Measurements from ENCODE around the gene SPATS2L. TPM values are rescaled to one million over a fixed set of nuclear protein-coding genes. Genes with fewer than 3 reads are reported as not detected.

The SPATS2L gene
- total and polyA plus RNA-seq, 2 of the 13 experiments (the other 11 are each of a cell fraction or from before 2014, with no cell fraction given) = 154 to 212 TPM

GRCh38 chr2:200449149-200449548 is 142.7 kb downstream of the SPATS2L start:
- Histone ChIP-seq H3K79me2 (ENCODE audit: insufficient read depth, low read length) (no peaks in the 10 kb centered on the region), H3K4me3 (replicated peaks in 1 of 3; ENCODE audit: insufficient read depth in 1 of 3, low read depth in 2 of 3, low read length in 3 of 3) (no peak overlapping the region), H3K36me3 (replicated peaks in 1 of 2; ENCODE audit: control insufficient read depth in 1 of 2, insufficient read depth in 2 of 2, low read length in 2 of 2) (peaks cover 39 to 86% of the 10 kb centered on the region in 2 experiments), H3K9me3 (ENCODE audit: low read length) (no peaks in the 10 kb centered on the region), H3K27ac (ENCODE audit: extremely low read length, insufficient read depth, low read length) (no peak overlapping the region), H3K27me3 (ENCODE audit: control insufficient read depth in 1 of 2, insufficient read depth in 2 of 2, low read length in 2 of 2) (no peaks in the 10 kb centered on the region), H4K20me1 (ENCODE audit: insufficient read depth, low read length) (no peaks in the 10 kb centered on the region), H3K4me1 (ENCODE audit: insufficient read depth, low read length) (no peaks in the 10 kb centered on the region), H3K4me2 (ENCODE audit: low read depth, low read length) (no peak overlapping the region), H3K9ac (ENCODE audit: insufficient read depth, low read depth, low read length) (no peak overlapping the region), H2AFZ (ENCODE audit: low read length) (no peak overlapping the region)
- peak; percentile 54 for TF ChIP-seq RBM22 (optimal IDR thresholded peaks at IDR 0.05; ENCODE audit: low read length)
- TF ChIP-seq ZNF775 (CRISPR knock-in tag; IDR thresholded peaks at IDR 0.05; ENCODE audit: borderline replicate concordance) = no peak
- TF ChIP-seq ASH2L (IDR thresholded peaks at IDR 0.05; ENCODE audit: insufficient read length, low read depth, low read length) = no peak
- ATAC-seq (no peak), DNase-seq (ENCODE audit: low spot score) (no peak), FAIRE-seq (no peak)
- 98% methylated on average over 4 of the region's 4 CpGs for WGBS (ENCODE audit: low lambda C conversion rate)
- ChIA-PET CTCF (ENCODE audit: low intra/inter-chr PET ratio, low total read pairs) (no interaction called here), POLR2A (no interaction called here)
- intact Hi-C loops (cut with micrococcal nuclease; ENCODE audit: unreplicated experiment) = no loop called here
- BruUV-seq (replicated peaks) = TSS peak; percentile 10
- in situ Hi-C loops (cut with HindIII; ENCODE audit: extremely low pct_ligation_motif_present, low pct_unique_long_range_greater_than_20kb) = no loop called here

DNA sequence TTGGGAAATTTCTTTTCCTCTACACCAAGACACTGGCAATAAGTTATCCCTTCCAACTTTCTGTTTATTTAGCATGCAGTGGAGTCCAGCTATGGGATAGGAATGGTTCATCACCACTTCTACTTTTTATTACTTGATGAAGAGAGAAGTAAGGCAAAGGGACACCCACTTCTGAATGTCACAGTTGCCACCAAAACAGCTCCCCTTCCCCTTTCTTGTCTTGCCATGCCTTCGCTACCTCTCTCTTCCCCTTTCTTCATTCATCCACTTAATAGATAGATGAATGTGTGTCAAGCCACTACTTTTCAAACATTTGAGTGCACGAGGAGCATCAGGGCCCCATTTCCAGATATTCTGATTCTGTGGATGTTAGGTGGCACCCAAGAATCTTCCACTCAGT is 143.8 kb downstream of the SPATS2L start:
- ATAC-seq = no peak
- no peak overlapping the region for H3K4me3 ChIP-seq (replicated peaks in 1 of 3; ENCODE audit: insufficient read depth in 1 of 3, low read depth in 2 of 3, low read length in 3 of 3)
- H3K27ac ChIP-seq (ENCODE audit: extremely low read length, insufficient read depth, low read length) = no peak overlapping the region
- H4K20me1 ChIP-seq (ENCODE audit: insufficient read depth, low read length) = no peaks in the 10 kb centered on the region
- no peaks in the 10 kb centered on the region for H3K79me2 ChIP-seq (ENCODE audit: insufficient read depth, low read length)
- POLR2A ChIA-PET = no interaction called here
- DNase-seq (ENCODE audit: low spot score) = no peak
- no peaks in the 10 kb centered on the region for H3K4me1 ChIP-seq (ENCODE audit: insufficient read depth, low read length)
- H3K4me2 ChIP-seq (ENCODE audit: low read depth, low read length) = no peak overlapping the region
- intact Hi-C loops (cut with micrococcal nuclease; ENCODE audit: unreplicated experiment) = no loop called here
- H3K27me3 ChIP-seq (ENCODE audit: control insufficient read depth in 1 of 2, insufficient read depth in 2 of 2, low read length in 2 of 2) = no peaks in the 10 kb centered on the region
- H3K9ac ChIP-seq (ENCODE audit: insufficient read depth, low read depth, low read length) = no peak overlapping the region
- CTCF ChIA-PET (ENCODE audit: low intra/inter-chr PET ratio, low total read pairs) = no interaction called here
- H2AFZ ChIP-seq (ENCODE audit: low read length) = no peak overlapping the region
- no peak for FAIRE-seq
- in situ Hi-C loops (cut with HindIII; ENCODE audit: extremely low pct_ligation_motif_present, low pct_unique_long_range_greater_than_20kb) = no loop called here
- no peaks in the 10 kb centered on the region for H3K9me3 ChIP-seq (ENCODE audit: low read length)
- BruUV-seq (replicated peaks) = no TSS peak
- no peak for TF ChIP-seq ZNF496 (CRISPR knock-in tag; IDR thresholded peaks at IDR 0.05; ENCODE audit: insufficient replicate concordance)
- TF ChIP-seq RBM22 (optimal IDR thresholded peaks at IDR 0.05; ENCODE audit: low read length) = peak; percentile 42
- H3K36me3 ChIP-seq (replicated peaks in 1 of 2; ENCODE audit: control insufficient read depth in 1 of 2, insufficient read depth in 2 of 2, low read length in 2 of 2) = peaks cover 34 to 85% of the 10 kb centered on the region in 2 experiments
- WGBS (ENCODE audit: low lambda C conversion rate) = 94% methylated on average over 2 of the region's 2 CpGs
